Smooth muscle cell (in vitro differentiated cells): ENCODE data around the gene EPHB1. TPM values are rescaled to one million over a fixed set of nuclear protein-coding genes. Genes with fewer than 3 reads are reported as not detected.

Source experiments
- DNase-seq: peaks from one replicate; lab custom pipeline; 2025; ENCODE audit not compliant: unreplicated experiment; lab: John Stamatoyannopoulos, UW
- H2AFZ ChIP-seq: fragments of 200-600 bp; sonication (generic); 2 replicates; pipeline ENCODE4 v1.6.0; 2016; ENCODE audit warnings: antibody characterized with exemption, low read depth, mild to moderate bottlenecking
- H3F3A ChIP-seq: fragments of 200-600 bp; sonication (generic); 2 replicates; pipeline ENCODE4 v1.6.0; 2017; ENCODE audit warnings: antibody characterized with exemption, low read depth
- H3K27ac ChIP-seq: fragments of 200-600 bp; sonication (generic); 2 replicates; pipeline ENCODE4 v1.5.1; 2016; ENCODE audit warnings: low read depth, mild to moderate bottlenecking
- H3K27me3 ChIP-seq: fragments of 200-600 bp; sonication (generic); 2 replicates; pipeline ENCODE4 v1.6.1; 2016; ENCODE audit warnings: low read depth, mild to moderate bottlenecking
- H3K36me3 ChIP-seq: fragments of 200-600 bp; sonication (generic); 2 replicates; pipeline ENCODE4 v1.5.1; 2016; ENCODE audit warnings: low read depth
- H3K4me1 ChIP-seq: fragments of 200-600 bp; sonication (generic); 2 replicates; pipeline ENCODE4 v1.5.1; 2016; ENCODE audit warnings: low read depth
- H3K4me2 ChIP-seq: fragments of 200-600 bp; sonication (generic); 2 replicates; pipeline ENCODE4 v1.6.0; 2016; ENCODE audit warnings: mild to moderate bottlenecking
- H3K4me3 ChIP-seq: fragments of 200-600 bp; sonication (generic); 2 replicates; pipeline ENCODE4 v1.5.1; 2016; ENCODE audit warnings: mild to moderate bottlenecking
- H3K79me2 ChIP-seq: fragments of 200-600 bp; sonication (generic); 2 replicates; pipeline ENCODE4 v1.6.0; 2016; ENCODE audit warnings: low read depth, mild to moderate bottlenecking
- H3K9ac ChIP-seq: fragments of 200-600 bp; sonication (generic); 2 replicates; pipeline ENCODE4 v1.6.0; 2016; ENCODE audit warnings: low read depth
- H3K9me3 ChIP-seq: fragments of 200-600 bp; sonication (generic); replicated peaks from 2 replicates; pipeline ENCODE4 v1.5.1; 2016; ENCODE audit warnings: low read depth
- H4K20me1 ChIP-seq: fragments of 200-600 bp; sonication (generic); 2 replicates; pipeline ENCODE4 v1.6.0; 2016; ENCODE audit warnings: low read depth
- CTCF ChIP-seq: fragments of 200-600 bp; sonication (generic); IDR thresholded peaks from 2 replicates; pipeline ENCODE4 v1.5.1; 2017; ENCODE audit warnings: borderline replicate concordance, mild to moderate bottlenecking, antibody characterized with exemption; ENCODE audit not compliant: insufficient read depth, poor library complexity, severe bottlenecking
- WGBS: methylation state at CpG from one replicate; pipeline ENCODE4 v1.1.7; 2016; ENCODE audit warnings: low lambda C conversion rate; 5-methylcytosine and 5-hydroxymethylcytosine counted together
- polyA plus RNA-seq: library from polyadenylated mRNA; unstranded; fragments of >200 nt; fragmentation: Nextera tagmentation; extraction: Ambion mirVana; gene quantifications from 2 replicates; pipeline ENCODE4 v1.2.1, GENCODE V29; 2016
- total RNA-seq: library from RNA; depleted of rRNA; stranded (reverse); fragments of >200 nt; gene quantifications from 2 replicates; pipeline ENCODE4 v1.2.3, GENCODE V29; 2014

EPHB1 gene
- total and polyA plus RNA-seq, 2 experiments from 2014 or later, result 2.5 to 2.6 TPM

- no peak overlapping the region for H2AFZ ChIP-seq
- no peaks in the 10 kb centered on the region for H3K79me2 ChIP-seq
- no peak for DNase-seq
- H3K27me3 ChIP-seq, result no peaks in the 10 kb centered on the region
- WGBS, result 60% methylated on average over 6 of the region's 6 CpGs
- H3K9ac ChIP-seq, result no peak overlapping the region
- no peaks in the 10 kb centered on the region for H3F3A ChIP-seq
- TF ChIP-seq CTCF, result no peak
- peaks cover 3% of the 10 kb centered on the region for H3K4me1 ChIP-seq
- no peak overlapping the region for H3K4me2 ChIP-seq
- H4K20me1 ChIP-seq, result no peaks in the 10 kb centered on the region
- no peaks in the 10 kb centered on the region for H3K9me3 ChIP-seq
- no peak overlapping the region for H3K4me3 ChIP-seq
- H3K27ac ChIP-seq, result no peak overlapping the region
- no peaks in the 10 kb centered on the region for H3K36me3 ChIP-seq
These were observed 91.0 kb downstream of the EPHB1 start for GRCh38 chr3:134885877-134886621.

GRCh38 chr3:134886991-134887390 is 91.9 kb downstream of the EPHB1 start:
- no peak overlapping the region for H3K4me2 ChIP-seq
- no peak for DNase-seq
- no peak for TF ChIP-seq CTCF
- WGBS, result 88% methylated on average over 4 of the region's 4 CpGs
- H4K20me1 ChIP-seq, result no peaks in the 10 kb centered on the region
- H3K4me3 ChIP-seq, result no peak overlapping the region
- H3K4me1 ChIP-seq, result no peaks in the 10 kb centered on the region
- no peak overlapping the region for H3K27ac ChIP-seq
- no peaks in the 10 kb centered on the region for H3F3A ChIP-seq
- no peaks in the 10 kb centered on the region for H3K9me3 ChIP-seq
- no peak overlapping the region for H3K9ac ChIP-seq
- no peaks in the 10 kb centered on the region for H3K79me2 ChIP-seq
- no peaks in the 10 kb centered on the region for H3K36me3 ChIP-seq
- no peaks in the 10 kb centered on the region for H3K27me3 ChIP-seq
- no peak overlapping the region for H2AFZ ChIP-seq

GRCh38 chr3:134887536-134887935 is 92.5 kb downstream of the EPHB1 start:
- Histone ChIP-seq H3F3A (no peaks in the 10 kb centered on the region), H3K4me2 (no peak overlapping the region), H3K4me1 (no peaks in the 10 kb centered on the region)

More at GRCh38 chr3:134887536-134887935, 92.5 kb downstream of the EPHB1 start:
- H3K27ac ChIP-seq, result no peak overlapping the region
- no peaks in the 10 kb centered on the region for H3K79me2 ChIP-seq
- no peak for TF ChIP-seq CTCF
- H3K4me3 ChIP-seq, result no peak overlapping the region
- H2AFZ ChIP-seq, result no peak overlapping the region
- H3K36me3 ChIP-seq, result no peaks in the 10 kb centered on the region
- no peak for DNase-seq
- no peaks in the 10 kb centered on the region for H3K9me3 ChIP-seq
- H3K9ac ChIP-seq, result no peak overlapping the region
- H3K27me3 ChIP-seq, result no peaks in the 10 kb centered on the region
- no peaks in the 10 kb centered on the region for H4K20me1 ChIP-seq
